HEK293T (cell line): ENCODE data around the gene SPDYE4.
"Not testable (repeated sequence)": the region's sequence is repeated elsewhere in the genome, so short reads cannot be mapped to it uniquely, and the experiment has no call there.

ENCODE experiments used
- CTCF ChIA-PET: fragments of 350-600 bp; formaldehyde crosslinking; extraction: SDS; loops from one replicate; lab custom pipeline; 2021; ENCODE audit warnings: antibody characterized with exemption, inconsistent platforms; lab: Yijun Ruan, JAX
- POLR2A ChIA-PET: fragments of 350-600 bp; formaldehyde crosslinking; extraction: SDS; loops from one replicate; lab custom pipeline; 2020; ENCODE audit warnings: antibody characterized with exemption, inconsistent platforms; lab: Yijun Ruan, JAX
- DNase-seq: peaks from one replicate; pipeline ENCODE4 v3.0.0; 2012; ENCODE audit warnings: mixed read lengths; ENCODE audit errors: extremely low spot score
- ARNT ChIP-seq: fragments of 450-650 bp; IDR thresholded peaks from 2 replicates; pipeline ENCODE4 v1.6.1; 2017; ENCODE audit warnings: mild to moderate bottlenecking
- BHLHE40 ChIP-seq: fragments of 450-650 bp; IDR thresholded peaks from 2 replicates; pipeline ENCODE4 v1.6.1; 2016; ENCODE audit warnings: mild to moderate bottlenecking, moderate library complexity, borderline replicate concordance
- CTBP1 ChIP-seq: fragments of 450-650 bp; IDR thresholded peaks from 2 replicates; pipeline ENCODE4 v1.6.1; 2016; ENCODE audit warnings: borderline replicate concordance
- ELF4 ChIP-seq: fragments of 450-650 bp; IDR thresholded peaks from 2 replicates; pipeline ENCODE4 v1.6.1; 2017; ENCODE audit warnings: antibody characterized with exemption
- FOXA1 ChIP-seq: fragments of 450-650 bp; IDR thresholded peaks from 2 replicates; pipeline ENCODE4 v1.6.1; 2016; ENCODE audit warnings: mild to moderate bottlenecking
- FOXK2 ChIP-seq: fragments of 450-650 bp; IDR thresholded peaks from 2 replicates; pipeline ENCODE4 v1.6.1; 2016; ENCODE audit warnings: mild to moderate bottlenecking
- FOXM1 ChIP-seq: fragments of 450-650 bp; IDR thresholded peaks from 2 replicates; pipeline ENCODE4 v1.6.1; 2017; ENCODE audit warnings: mild to moderate bottlenecking, borderline replicate concordance
- HDGF ChIP-seq: fragments of 450-650 bp; IDR thresholded peaks from 2 replicates; pipeline ENCODE4 v1.6.1; 2017; ENCODE audit warnings: antibody characterized with exemption, borderline replicate concordance
- L3MBTL2 ChIP-seq: fragments of 450-650 bp; conservative IDR thresholded peaks from 2 replicates; pipeline ENCODE4 v1.6.1; 2016; ENCODE audit warnings: mild to moderate bottlenecking
- LEF1 ChIP-seq: fragments of 450-650 bp; IDR thresholded peaks from 2 replicates; pipeline ENCODE4 v1.6.1; 2017; ENCODE audit warnings: mild to moderate bottlenecking, borderline replicate concordance
- NFRKB ChIP-seq: fragments of 450-650 bp; IDR thresholded peaks from 2 replicates; pipeline ENCODE4 v1.6.1; 2016; ENCODE audit warnings: mild to moderate bottlenecking, moderate library complexity
- SP1 ChIP-seq: fragments of 450-650 bp; IDR thresholded peaks from 2 replicates; pipeline ENCODE4 v1.6.1; 2017
- SUZ12 ChIP-seq: fragments of 450-650 bp; IDR thresholded peaks from 2 replicates; pipeline ENCODE4 v1.6.1; 2016; ENCODE audit warnings: mild to moderate bottlenecking
- TARDBP ChIP-seq: fragments of 450-650 bp; IDR thresholded peaks from 2 replicates; pipeline ENCODE4 v1.6.1; 2016
- ZNF384 ChIP-seq: fragments of 450-650 bp; IDR thresholded peaks from 2 replicates; pipeline ENCODE4 v1.6.1; 2016
- TF ChIP-seq, protein P1 (sequence below): fragments of 450-650 bp; IDR thresholded peaks from 2 replicates; pipeline ENCODE4 v1.6.1; 2016

The SPDYE4 gene, protein sequence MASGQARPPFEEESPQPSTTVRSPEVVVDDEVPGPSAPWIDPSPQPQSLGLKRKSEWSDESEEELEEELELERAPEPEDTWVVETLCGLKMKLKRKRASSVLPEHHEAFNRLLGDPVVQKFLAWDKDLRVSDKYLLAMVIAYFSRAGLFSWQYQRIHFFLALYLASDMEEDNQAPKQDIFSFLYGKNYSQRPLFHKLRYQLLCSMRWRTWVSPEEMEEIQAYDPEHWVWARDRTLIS

DNA sequence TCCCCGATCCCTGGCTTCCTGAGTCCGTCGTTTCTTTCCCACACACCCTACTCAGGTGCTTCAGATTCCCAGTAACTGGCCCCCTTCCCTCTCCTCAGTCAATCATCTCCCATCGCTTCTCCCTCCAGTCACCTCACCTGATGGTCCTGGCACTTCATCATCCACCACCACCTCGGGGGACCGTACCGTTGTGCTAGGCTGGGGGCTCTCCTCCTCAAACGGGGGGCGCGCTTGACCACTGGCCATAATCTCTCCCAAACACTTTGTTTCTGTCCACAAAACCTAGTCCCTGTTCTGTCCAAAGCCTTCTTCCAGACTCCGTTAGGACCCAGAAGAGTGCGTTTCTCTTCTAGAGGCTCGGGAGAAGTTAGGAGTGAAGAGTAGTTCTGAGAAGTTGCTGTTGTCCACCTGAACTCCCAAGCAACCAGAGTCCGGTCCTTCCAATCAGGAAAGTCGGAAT lies at the start of gene SPDYE4:
SPDYE4 (minus strand) TSS at position 410 of the 460 bp plus-strand sequence; CDS start at position 246, 164 bp downstream.
- no peak for TF ChIP-seq FOXM1
- TF ChIP-seq LEF1, result no peak
- TF ChIP-seq SUZ12, result no peak
- no peak for TF ChIP-seq FOXK2
- no peak for TF ChIP-seq FOXA1
- TF ChIP-seq ZNF384, result no peak
- TF ChIP-seq SP1, result no peak
- TF ChIP-seq ARNT, result no peak
- TF ChIP-seq TARDBP, result no peak
- no peak for TF ChIP-seq CTBP1
- TF ChIP-seq NFRKB, result no peak
- TF ChIP-seq L3MBTL2, result no peak
- no peak for TF ChIP-seq BHLHE40
- TF ChIP-seq, protein P1, sequence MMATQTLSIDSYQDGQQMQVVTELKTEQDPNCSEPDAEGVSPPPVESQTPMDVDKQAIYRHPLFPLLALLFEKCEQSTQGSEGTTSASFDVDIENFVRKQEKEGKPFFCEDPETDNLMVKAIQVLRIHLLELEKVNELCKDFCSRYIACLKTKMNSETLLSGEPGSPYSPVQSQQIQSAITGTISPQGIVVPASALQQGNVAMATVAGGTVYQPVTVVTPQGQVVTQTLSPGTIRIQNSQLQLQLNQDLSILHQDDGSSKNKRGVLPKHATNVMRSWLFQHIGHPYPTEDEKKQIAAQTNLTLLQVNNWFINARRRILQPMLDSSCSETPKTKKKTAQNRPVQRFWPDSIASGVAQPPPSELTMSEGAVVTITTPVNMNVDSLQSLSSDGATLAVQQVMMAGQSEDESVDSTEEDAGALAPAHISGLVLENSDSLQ, result no peak
- no peak for TF ChIP-seq HDGF
- CTCF ChIA-PET, result no interaction called here

DNA sequence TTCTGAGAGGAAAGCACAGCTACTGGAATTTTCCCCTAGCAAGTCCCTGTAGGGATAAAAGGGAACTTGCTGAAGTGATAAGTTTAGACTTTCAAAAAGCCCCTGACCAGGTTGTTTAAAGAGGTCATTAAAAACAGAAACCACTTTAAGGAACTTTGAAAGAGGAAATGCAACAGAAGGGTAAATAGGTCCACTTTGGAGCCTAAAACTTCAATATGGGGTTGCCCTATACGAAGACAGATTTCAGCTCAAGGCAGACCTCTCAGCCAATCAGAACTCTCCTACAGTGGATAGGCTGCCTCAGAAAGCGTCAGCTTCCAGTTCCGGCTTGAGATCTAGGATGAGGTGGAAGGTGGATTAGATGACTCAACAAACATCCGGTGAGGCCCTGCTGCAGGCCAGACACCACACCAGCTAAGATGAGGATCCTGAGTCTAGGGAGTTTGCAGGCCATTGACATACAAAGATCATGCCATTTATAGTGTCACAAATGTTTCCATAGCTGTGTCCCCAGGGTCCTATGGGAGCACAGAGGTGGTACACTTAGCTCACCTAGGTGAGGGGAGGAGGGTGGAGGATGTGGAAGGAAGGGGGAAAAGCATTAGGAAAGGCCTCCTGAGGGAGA lies 48.7 kb upstream of the SPDYE4 start:
- ChIA-PET POLR2A (no interaction called here), CTCF (no interaction called here)
- DNase-seq, result no peak
- TF ChIP-seq FOXK2 (no peak), L3MBTL2 (no peak), ARNT (no peak), CTBP1 (no peak), BHLHE40 (no peak), SUZ12 (no peak)
- TF ChIP-seq, protein P1, result no peak

More for the DNA sequence above, at the start of gene SPDYE4:
- POLR2A ChIA-PET, result no interaction called here
- no peak for DNase-seq

DNA sequence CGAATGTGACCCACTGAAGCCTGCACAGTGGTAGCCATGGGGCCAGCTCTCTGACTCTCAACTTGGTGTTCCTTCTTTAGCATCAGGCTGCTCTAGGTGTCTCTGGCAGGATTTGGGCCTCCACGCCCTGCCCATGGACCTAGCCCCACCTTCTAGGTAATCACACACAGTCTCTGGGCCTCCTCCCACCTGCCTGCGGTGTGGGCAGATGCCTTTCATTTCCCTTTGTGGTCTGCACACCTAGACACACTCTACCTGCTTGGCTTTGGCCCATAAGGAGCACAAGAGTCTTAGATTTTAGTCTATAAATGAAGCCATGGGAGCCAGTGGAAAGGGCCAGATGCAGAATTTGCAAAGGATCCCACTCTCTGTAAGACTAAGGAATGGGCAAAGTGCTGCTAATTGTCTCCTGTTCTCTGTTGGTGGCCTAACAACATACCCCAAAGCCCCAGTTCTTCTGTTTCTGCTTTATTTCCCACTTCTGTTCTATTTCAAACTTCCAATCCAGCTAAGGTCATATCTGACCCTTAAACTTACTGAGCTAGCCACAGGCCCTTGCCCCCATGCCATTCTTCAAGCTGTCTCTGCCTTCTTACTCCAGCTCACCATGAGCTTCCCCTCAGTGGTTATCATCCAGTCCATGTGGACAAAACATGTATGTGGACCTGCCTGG lies 48.0 kb upstream of the SPDYE4 start:
- ChIA-PET POLR2A (no interaction called here), CTCF (interaction anchor here (0.6 kb wide), 1 partner anchor 394 kb away, joined by 3 read pairs; no protein-coding TSS in a partner anchor)
- no peak for DNase-seq
- TF ChIP-seq FOXA1 (no peak), BHLHE40 (no peak), LEF1 (no peak), NFRKB (no peak), SP1 (no peak), FOXM1 (no peak)
- TF ChIP-seq, protein P1, result no peak

DNA sequence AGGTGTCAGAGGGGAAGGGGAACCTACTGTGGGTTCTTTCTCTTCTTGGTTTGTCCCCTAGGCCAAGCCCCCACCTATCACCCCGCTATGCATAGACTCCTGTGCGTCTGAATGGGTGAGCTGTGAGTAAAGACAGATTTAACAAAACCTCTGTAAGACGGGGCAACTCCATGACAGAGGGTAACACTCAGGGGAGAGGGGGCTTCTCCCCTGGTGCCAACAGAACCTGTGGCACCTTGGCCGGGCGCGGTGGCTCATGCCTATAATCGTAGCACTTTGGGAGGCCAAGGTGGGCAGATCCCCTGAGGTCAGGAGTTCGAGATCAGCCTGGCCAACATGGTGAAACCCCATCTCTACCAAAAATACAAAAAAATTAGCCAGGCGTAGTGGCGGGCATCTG lies 47.0 kb upstream of the SPDYE4 start:
- DNase-seq, POLR2A ChIA-PET: not testable (repeated sequence)
- CTCF ChIA-PET, result interaction anchor here (0.6 kb wide), 1 partner anchor 393 kb away, joined by 3 read pairs; no protein-coding TSS in a partner anchor

DNA sequence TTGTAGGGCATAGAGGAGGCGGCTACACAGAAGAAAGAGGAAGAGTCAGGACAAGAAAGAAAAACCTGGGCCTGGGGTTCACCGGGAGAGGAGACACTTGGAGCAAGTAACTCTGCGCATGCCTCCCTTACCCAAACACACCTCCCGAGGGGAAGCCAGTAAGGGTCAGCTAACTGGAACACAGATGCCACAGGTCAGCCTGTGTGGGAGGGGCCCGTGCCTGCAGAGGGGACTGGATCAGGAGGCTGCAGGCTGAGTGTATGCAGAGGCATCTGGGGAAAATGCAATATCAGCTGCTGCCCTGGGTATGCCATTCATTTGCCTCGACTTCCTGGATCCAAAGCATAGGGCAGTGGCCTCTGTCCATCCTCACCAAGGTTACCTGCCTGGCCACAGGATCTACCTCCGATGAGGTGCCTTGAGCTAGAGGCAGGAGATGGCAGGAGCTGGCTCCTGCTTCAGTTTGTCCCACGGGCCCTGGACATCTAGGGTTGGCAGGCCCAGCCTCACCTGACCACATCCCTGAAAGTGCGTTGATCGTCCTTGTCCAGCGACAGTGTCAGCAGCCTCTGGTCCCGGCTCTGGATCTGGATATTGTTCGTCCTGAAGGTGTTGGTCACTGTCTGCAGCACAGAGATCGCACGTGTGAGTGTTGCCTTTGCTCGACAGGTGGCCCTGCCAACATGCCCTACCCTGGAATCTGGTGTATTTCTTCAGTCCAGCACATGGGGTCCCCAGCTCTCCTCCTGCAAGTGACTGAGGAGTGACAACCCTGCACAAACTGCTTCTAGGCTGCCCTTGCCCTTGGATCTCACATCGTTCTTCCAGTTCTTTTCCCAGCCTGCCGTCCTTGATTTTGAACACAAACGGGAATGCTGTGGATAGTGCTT lies 45.4 kb upstream of the SPDYE4 start:
- no peak for DNase-seq
- ChIA-PET POLR2A (no interaction called here), CTCF (no interaction called here)

DNA sequence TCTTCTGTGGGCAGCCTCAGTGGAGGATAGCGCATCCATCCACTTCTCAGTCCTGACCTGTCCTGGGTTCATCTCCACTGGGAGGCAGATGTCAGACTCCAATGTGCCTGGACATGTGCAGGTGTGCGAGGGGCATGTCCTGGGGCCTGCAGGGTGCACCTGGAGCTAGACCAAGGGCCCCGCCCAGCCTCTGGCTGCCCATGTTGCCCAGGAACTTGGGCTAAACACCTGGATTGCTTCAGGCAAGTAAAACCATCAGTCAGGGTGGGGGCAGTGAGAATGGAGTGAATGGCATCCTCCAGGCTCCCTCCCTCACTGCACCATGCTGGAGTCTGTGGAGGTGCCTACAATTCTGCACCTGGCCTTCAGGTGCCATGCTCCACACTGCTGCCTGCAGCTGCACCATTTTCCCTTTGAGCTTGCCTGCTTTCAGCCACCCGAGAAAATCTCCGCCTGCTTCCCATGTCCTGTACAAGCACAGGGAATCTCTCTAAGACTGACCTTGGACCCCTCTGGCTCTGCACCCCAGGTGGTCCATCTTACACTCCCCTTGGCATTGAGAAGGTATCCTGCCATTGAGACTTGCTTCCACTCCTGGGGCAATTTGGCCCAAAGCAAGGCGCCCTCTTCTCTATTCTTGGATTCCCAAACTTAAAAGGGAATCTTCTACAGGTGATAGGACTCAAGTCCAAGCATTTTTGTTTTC lies 42.9 kb upstream of the SPDYE4 start:
- TF ChIP-seq TARDBP (no peak), FOXA1 (no peak), CTBP1 (no peak), ZNF384 (no peak), BHLHE40 (no peak), SUZ12 (no peak), NFRKB (no peak), FOXM1 (no peak), SP1 (no peak), FOXK2 (no peak), L3MBTL2 (no peak), HDGF (no peak), ELF4 (no peak), ARNT (no peak), LEF1 (no peak)
- TF ChIP-seq, protein P1, result no peak
- ChIA-PET CTCF (interaction anchor here (0.6 kb wide), 1 partner anchor 31 kb away, joined by 4 read pairs; no protein-coding TSS in a partner anchor), POLR2A (no interaction called here)
- DNase-seq, result no peak

More for the DNA sequence above, 45.4 kb upstream of the SPDYE4 start:
- no peak for TF ChIP-seq TARDBP
